ENCODE results near the gene SLC9B2.

Gene SLC9B2

DNA sequence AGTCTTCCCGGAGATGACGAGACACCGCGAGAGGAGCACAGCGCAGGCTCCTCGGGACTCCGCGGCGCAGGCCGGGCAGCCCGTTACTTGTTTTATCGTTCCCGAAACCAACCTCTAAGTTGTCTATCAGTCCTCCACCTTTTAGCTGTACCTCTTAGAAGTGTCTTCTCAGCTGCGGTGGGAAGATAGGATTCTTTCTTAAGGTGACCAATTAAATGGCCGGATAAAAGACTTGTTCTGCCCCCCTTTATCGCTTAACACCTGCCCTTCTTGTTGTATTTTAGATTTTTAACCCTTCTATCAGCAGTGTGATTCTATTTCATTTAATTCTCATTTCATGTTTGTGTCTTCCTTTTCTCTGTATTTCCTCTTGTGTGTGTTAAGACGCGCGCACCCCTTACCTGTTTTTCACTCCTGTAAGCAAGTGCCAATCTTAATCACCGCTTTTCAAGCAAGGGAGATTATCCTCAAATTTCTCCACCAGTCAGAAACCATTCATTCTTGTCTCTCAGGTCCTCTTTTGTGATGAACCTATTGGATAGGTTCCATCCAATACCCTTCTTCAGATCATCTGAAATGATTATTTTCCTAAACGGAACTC, at the start of gene SLC9B2:
TSS of gene SLC9B2 (minus strand) at position 15 of the 601 bp plus-strand sequence. CDS start 9,211 bp downstream, outside the sequence.
- DNase-seq (ENCODE audit: low read depth in 2 of 2), result peak; percentile 35 to 37

DNA sequence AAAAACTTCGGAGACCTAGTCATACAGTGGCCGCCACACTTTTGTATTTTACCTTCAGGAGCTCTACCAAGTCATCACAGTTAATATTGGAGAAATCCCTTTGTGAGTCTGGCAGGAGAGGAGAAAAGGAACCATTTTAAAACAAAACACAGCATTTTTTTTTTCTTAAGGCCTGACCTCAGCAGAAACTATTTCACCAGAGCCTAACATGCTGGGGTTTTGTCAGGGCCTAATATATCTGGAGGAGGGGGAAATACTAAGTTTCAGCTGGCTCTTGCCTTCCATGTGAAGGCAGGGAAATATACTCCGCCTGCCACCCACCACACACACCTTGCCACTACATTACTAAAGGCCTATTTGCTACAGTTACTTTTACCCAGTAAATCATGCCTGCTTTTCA, 49.6 kb upstream of the SLC9B2 start:
- DNase-seq (ENCODE audit: low read depth in 2 of 2), result no peak

- DNase-seq (ENCODE audit: low read depth in 2 of 2), result no peak
Observed at GRCh38 chr4:103123114-103123513, 46.6 kb upstream of the SLC9B2 start.

DNA sequence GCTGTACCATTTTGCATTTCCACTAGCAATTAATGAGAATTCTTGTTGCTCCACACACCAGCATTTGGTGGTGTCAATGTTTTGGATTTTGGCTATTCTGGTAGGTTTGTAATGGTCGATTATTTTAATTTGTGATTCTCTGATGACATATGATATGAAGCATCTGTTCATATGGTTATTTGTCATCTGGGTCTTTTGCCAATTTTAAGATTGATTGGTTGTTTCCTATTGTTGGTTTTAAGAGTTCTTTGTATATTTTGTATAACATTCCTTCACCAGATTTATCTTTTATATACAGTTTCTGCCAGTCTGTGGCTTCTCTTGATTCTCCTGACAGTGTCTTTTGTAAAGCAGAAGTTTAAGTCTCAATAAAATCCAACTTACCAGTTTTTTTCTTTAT, 41.6 kb upstream of the SLC9B2 start:
- DNase-seq (ENCODE audit: low read depth in 2 of 2), result no peak

- no peak for DNase-seq (ENCODE audit: low read depth in 2 of 2)
Observed at GRCh38 chr4:103111598-103111997, 35.0 kb upstream of the SLC9B2 start.

DNA sequence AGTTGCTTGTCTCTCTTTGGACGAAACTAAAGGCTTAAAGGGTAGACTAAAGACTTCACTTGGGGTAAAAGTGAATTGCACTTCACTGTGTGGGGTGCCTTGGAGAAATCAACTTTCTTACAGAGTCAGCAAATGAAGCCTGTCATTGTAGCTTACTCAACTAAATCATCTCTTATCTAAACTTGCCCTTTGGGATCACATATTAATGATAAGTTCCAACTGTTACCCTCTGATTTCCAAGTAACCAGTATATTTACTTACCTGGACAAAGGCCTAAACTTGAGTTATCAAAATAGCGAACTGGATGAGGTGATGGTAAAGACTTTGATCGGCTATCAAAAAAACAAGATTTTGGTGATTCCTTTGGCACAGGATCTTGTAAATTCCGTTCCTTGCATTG, 32.0 kb upstream of the SLC9B2 start:
- DNase-seq (ENCODE audit: low read depth in 2 of 2), result no peak

DNA sequence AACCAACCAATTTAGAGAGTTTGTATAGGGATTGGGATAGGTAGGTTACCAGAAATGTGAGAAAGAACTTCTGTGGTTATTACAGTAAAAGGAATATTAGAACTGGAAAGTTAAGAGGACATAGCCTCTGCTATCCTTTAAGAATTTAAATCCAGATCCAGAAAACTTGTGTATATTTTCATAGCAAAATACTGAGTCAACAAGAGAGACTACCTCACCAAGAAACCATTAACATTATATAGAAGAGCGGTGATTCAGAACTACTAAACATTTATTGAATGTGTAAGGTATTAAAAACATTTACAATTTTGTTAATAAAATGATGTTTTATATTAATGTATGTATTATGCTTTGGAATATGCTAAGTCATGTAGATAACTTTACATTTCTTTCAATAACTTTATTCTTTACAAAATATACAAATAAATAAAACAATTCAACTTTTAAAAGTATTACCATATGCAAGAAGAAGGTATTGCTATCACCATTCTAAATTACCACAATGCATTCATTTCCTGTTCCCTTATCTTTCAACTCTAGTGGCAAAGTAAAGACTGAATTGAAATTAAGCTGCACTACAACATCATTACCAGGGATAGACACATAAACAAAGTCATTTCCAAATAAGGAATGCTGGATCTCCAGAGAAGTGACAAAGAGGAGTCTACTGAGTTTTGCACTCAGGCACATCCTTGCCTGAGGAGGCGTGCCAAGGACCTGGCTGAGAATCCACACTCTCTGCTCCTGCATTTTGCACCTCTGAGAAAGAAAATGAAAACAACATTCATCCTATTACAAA, 29.2 kb upstream of the SLC9B2 start:
- DNase-seq (ENCODE audit: low read depth in 2 of 2), result no peak

DNA sequence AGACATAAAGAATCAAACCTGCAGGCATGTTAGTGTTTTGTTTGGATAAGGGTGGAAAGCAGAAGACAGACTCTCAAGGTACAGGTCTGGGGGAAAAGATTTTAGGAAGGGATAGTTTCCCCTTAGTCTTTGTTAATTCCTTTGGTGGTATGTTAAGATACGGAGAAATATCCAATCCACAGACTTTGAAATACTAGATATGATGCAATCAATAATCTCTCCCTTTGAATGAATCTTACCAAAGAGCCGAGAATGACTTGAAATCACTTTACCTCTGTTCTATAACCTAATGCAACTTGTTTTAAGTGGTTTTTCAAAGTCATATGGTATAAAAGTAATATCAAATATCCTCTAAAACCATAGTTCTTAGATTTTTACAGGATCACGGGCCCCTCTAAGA, 28.3 kb upstream of the SLC9B2 start:
- DNase-seq (ENCODE audit: low read depth in 2 of 2), result no peak

DNA sequence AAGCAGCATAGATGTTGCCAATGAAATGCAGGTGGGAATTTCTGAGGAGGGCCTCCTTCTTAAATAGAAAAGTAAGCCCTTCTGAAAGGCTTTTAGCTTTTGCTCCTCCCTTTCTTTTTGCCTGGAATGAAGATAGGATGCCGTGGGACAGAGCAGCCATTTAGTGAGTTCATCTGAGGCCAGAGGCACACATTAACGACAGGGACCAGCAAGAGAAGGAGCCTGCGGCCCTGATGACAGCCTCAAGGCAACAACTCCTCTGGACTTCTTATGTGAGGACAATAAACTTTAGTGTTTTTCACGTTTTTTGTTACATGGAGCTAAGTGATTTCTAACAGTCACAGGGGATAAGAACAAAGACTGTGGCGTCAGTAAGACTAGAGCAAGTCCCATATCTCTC, 24.1 kb upstream of the SLC9B2 start:
- no peak for DNase-seq (ENCODE audit: low read depth in 2 of 2)

DNA sequence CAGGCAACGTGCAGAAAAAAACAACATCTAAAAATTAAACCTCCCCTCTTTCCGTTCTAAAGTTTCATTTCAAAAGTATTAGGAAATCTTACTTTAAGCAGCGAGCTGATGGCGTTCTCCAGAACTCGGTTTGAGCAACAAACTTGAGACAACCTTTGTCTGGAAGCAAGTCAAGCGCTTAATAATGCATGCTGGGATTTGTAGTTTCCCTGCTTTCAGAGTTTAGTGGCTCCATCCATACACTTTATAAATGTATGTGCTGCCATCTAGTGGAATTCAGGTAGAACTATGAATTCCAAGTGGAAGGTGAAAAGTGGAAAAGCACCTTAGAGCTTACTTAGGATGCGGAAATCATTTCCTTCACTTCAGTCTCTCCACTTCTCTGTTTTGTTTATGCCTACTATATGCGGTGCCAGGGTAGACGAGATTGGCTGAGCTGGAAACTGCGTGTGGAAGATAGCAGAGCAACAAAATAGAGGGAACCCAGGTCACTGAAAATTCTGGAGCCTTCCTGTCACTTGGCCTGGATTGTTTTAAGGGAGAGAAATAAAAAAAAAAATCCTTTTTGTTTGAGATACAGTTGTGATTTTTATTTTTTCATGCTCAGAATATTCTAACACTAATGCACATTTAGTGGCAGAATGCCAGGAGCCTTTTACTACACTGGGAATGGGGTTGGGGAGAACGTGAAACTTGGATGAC, 23.3 kb upstream of the SLC9B2 start, which contains the start of gene BDH2:
TSS of gene BDH2 (minus strand) at position 144 of the 702 bp plus-strand sequence. CDS start 3,580 bp downstream, outside the sequence.
- peak in 1 of 2 donors; percentile 8 for DNase-seq (ENCODE audit: low read depth in 2 of 2)

GRCh38 chr4:103098756-103099440, 22.3 kb upstream of the SLC9B2 start:
- no peak for DNase-seq (ENCODE audit: low read depth in 2 of 2)

DNA sequence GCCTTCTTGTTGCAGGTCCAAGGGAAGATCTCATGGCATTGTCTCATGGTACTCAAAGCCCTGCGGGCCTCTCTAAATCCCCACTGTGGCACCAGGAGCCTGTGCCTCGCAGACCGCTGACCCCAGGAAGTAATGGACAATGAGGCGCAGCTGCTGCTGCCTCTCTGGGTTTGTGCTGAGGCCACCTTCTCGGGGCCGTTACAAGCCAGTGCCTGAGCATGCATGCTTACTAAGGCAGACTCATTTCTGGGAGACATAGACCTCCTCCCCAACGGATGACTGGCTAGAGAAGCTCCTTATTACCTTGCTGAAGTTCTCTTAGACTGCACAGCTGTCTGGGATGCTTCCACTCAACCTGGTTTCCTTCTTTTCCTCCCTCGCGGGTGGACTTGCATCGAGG, 21.8 kb upstream of the SLC9B2 start:
- DNase-seq (ENCODE audit: low read depth in 2 of 2), result no peak

DNA sequence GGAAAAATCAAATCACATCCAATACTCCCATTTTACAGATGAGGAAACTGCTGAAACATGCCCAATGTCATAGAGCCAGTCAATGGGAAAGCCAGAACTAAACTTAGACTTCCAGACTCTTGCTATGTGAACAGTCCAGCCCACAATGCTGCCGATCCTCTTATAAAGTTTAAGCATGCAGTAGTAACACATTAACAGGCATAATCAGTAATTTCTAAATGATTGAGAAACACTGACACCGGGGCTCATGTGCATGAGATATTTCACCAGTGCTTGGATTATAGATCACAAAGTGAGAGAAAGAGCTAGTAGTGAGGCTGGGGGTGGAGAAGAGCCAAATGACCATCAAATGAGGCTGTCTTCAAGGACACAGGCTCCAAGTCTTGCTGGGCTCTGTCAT, 20.6 kb upstream of the SLC9B2 start:
- DNase-seq (ENCODE audit: low read depth in 2 of 2), result no peak

DNA sequence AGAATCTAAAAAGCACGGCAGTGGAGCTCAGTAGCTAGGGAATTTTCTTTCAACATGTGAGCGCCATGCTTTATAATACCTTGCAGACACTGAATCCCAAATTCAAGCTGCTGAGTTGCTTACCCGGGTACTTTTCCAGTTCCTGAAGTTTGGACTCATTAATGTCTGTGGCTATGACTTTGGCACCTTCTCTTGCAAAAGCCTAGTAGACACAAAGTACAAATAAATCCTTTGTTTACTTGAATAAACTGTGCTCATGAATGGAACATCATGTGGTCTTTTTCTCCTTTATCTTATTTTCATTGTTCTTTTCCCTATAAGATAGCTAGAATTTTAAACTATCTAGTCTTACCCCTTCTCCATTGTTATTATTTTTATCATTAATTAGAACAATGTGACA, 18.5 kb upstream of the SLC9B2 start:
- no peak for DNase-seq (ENCODE audit: low read depth in 2 of 2)

DNA sequence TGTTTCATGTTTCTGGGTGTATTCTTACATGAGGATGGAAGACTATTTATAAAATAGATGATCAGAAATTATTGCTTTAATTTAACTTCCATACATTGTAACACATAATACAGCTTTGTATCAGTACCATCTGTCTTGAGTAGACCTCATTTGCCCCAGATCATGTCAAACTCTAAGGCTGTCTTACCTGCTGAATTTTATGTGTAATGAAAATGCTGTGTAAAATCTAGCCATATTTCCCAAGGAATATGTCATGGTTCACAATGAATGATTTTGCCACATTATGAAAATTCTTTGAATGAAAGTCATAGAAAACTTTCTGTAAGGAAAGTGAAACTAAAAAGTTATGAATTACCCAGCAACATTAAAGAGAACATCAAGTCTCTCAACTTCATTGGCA, 15.7 kb upstream of the SLC9B2 start:
- DNase-seq (ENCODE audit: low read depth in 2 of 2), result no peak

DNA sequence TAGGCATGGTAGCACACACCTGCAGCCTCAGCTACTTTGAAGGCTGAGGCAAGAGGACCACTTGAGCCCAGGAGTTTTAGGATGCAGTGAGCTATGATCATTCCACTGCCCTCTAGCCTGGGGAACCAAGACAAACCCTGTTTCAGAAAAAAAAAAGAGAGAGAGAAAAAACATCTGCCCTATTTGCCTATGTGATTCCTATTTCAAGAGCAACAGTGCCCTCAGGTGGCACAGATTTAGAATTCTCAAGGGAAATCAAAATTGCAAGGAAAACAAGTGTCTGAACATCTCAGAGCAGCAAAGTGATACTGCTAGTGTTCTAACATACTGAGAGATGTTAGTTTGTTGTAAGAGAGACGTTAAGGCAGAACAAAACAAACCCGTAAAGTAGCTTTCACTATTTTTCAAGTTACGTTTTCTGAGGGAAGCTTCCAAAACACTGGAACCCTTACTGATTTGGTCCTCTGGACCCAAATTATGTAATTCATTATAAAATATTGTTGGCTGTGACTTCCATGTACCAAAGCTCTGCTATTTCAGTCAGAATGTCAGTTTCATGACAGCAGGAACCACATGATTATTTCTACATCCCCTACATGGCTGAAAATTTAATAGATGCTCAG, 15.2 kb upstream of the SLC9B2 start:
- DNase-seq (ENCODE audit: low read depth in 2 of 2), result no peak

DNA sequence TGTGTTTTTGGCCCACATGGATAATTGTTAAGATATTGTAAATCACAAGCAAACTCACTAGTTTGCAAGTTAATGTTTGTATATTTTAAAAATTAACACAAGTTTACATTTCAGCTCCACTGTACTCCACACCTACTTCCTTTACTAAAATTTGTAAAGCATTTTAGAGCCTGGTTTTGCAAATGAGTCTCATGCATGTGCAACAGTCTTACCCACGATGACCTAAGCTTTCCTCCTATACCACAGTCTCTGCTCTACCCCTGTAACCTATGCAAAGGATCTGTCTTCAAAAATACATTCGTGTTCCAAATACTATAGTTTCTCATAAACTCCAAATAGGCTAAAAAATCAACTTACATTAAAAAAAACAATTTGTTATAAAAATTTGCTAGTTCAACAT, 12.9 kb upstream of the SLC9B2 start:
- DNase-seq (ENCODE audit: low read depth in 2 of 2), result no peak

DNA sequence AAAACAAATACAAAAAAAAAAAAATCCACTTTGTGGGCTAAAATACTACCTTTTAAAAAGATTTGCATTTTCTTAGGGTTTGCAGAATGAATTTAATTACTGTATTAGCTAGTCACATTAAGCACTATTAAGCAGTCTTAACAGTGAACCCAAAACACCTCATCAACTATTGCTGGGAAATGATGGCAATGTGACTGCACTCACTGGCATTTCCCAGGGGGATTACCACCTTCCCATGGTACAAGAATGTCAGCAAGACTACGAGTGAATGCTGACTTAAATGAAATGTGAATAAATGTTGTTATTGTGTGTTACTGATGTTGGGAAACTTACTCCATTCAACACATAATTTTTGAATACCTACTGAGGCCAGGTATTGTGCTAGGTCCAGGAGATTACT, 10.0 kb upstream of the SLC9B2 start:
- no peak for DNase-seq (ENCODE audit: low read depth in 2 of 2)

DNA sequence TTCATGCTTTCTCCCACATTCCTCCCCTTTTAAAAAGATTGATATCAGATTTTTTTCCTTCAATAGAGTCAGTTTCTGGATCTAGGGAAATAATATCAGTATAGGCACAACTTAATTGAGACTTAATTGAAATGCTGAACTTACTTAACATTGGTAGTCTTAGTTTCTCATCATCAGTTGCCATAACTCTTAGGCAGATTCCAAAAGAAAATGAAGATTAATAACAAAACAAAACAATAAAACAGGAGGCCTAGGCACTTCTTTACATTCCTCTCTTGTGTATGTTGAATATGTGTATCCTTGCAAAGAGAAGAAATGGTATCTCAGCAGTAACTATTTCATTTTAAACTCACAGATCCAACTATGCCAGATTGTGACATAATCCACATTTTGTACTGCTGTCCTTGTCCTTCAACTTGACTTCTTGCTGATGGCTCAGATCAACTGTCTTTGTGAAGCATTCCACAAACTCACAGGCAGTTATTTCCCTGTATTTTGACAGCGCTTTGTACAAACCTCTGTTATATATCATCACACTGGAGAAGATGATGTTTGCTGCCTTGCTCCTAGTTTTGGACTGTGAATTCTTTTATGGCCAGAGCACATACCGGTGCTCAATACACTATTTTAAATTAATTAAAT, 9.1 kb upstream of the SLC9B2 start:
- DNase-seq (ENCODE audit: low read depth in 2 of 2), result no peak

GRCh38 chr4:103079621-103080020, 3.1 kb upstream of the SLC9B2 start:
- no peak for DNase-seq (ENCODE audit: low read depth in 2 of 2)
